GM12878 (cell line): ENCODE data around the gene FLT3LG.

Experiments used
- BCL11A ChIP-seq: IDR thresholded peaks from 2 replicates; pipeline ENCODE4 v1.6.1; 2011; ENCODE audit warnings: low read depth, low read length
- CTCF ChIP-seq, 3 experiments: IDR thresholded peaks in 2 of 3; conservative IDR thresholded peaks in 1 of 3; 2 replicates each; pipeline ENCODE4 v1.5.1; 2011; ENCODE audit warnings: low read depth in 3 of 3, low read length in 3 of 3, mild to moderate bottlenecking in 3 of 3, control low read depth in 2 of 3, moderate library complexity in 2 of 3, inconsistent platforms in 1 of 3, mixed read lengths in 1 of 3; ENCODE audit not compliant: control insufficient read depth in 2 of 3, insufficient read depth in 1 of 3; ENCODE audit errors: extremely low read depth in 1 of 3
- PKNOX1 ChIP-seq: fragments of 450-650 bp; IDR thresholded peaks from 2 replicates; pipeline ENCODE4 v1.6.1; 2016; ENCODE audit warnings: mild to moderate bottlenecking
- SIN3A ChIP-seq: IDR thresholded peaks from 2 replicates; pipeline ENCODE4 v1.6.1; 2012; ENCODE audit warnings: low read depth, low read length, improper control_type of control experiment
- SUZ12 ChIP-seq: fragments of 200-600 bp; sonication (generic); IDR thresholded peaks from one replicate; pipeline ENCODE4 v1.6.1; 2018; ENCODE audit warnings: antibody characterized with exemption, mild to moderate bottlenecking; ENCODE audit not compliant: unreplicated experiment
- TCF3 ChIP-seq: IDR thresholded peaks from 2 replicates; pipeline ENCODE4 v1.6.1; 2012; ENCODE audit warnings: low read depth, mild to moderate bottlenecking, low read length, borderline replicate concordance; ENCODE audit not compliant: insufficient read depth
- ZNF274 ChIP-seq: IDR thresholded peaks from one replicate; pipeline ENCODE4 v1.8.0; 2011; ENCODE audit not compliant: insufficient read length, insufficient read depth
- ZNF384 ChIP-seq: IDR thresholded peaks from 2 replicates; pipeline ENCODE4 v1.6.1; 2012; ENCODE audit warnings: low read depth, mild to moderate bottlenecking, low read length, improper control_type of control experiment, borderline replicate concordance
- TF ChIP-seq, protein P1 (sequence below): IDR thresholded peaks from 2 replicates; pipeline ENCODE4 v1.6.1; 2011; ENCODE audit warnings: low read depth, mild to moderate bottlenecking, low read length, moderate library complexity, borderline replicate concordance; ENCODE audit errors: extremely low read depth
- TF ChIP-seq, protein P2 (sequence below): IDR thresholded peaks from 2 replicates; pipeline ENCODE4 v1.6.1; 2012; ENCODE audit warnings: low read depth, low read length, improper control_type of control experiment

GRCh38 chr19:49475191-49475917, 1.3 kb downstream of the FLT3LG start:
- TF ChIP-seq BCL11A (no peak), SUZ12 (no peak), SIN3A (no peak), PKNOX1 (no peak), ZNF384 (no peak), TCF3 (no peak), ZNF274 (no peak), CTCF (IDR thresholded peaks at IDR 0.05 in 2 of 3, conservative IDR thresholded peaks at IDR 0.05 in 1 of 3; ENCODE audit: control insufficient read depth in 2 of 3, extremely low read depth in 1 of 3, insufficient read depth in 1 of 3, low read depth in 3 of 3, low read length in 3 of 3) (no peak)
- TF ChIP-seq, protein P1, sequence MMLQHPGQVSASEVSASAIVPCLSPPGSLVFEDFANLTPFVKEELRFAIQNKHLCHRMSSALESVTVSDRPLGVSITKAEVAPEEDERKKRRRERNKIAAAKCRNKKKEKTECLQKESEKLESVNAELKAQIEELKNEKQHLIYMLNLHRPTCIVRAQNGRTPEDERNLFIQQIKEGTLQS = no peak
- TF ChIP-seq, protein P2, sequence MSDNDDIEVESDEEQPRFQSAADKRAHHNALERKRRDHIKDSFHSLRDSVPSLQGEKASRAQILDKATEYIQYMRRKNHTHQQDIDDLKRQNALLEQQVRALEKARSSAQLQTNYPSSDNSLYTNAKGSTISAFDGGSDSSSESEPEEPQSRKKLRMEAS = no peak
